Frontal cortex (tissue), 4 donors: ENCODE data around the gene SF3A2. TPM values are rescaled to one million over a fixed set of nuclear protein-coding genes. Genes with fewer than 3 reads are reported as not detected.

Experiments used
- DNase-seq, 2 donors: peaks; one replicate each; pipeline ENCODE4 v3.0.0; 2012; ENCODE audit warnings: low spot score in 2 of 2
- FAIRE-seq: peaks from 2 replicates; lab custom pipeline; 2012; peaks lifted over from hg19 to GRCh38; lab: Jason Lieb, UNC
- small RNA-seq: library from RNA; depleted of rRNA; stranded (forward); fragments of <200 nt; gene quantifications from one replicate; pipeline ENCODE3, GENCODE V24; 2014
- total RNA-seq: library from RNA; depleted of rRNA; stranded (reverse); fragments of >200 nt; gene quantifications from one replicate; pipeline ENCODE4 v1.2.3, GENCODE V29; 2014
- donor health status: control.
- donor health status: control.
- donor health status: control.

SF3A2 gene
- total RNA-seq, 1 donor from 2014 or later: 23.2 TPM

GRCh38 chr19:2286402-2287140 lies 49.9 kb downstream of the SF3A2 start:
- no peak for FAIRE-seq
- DNase-seq: no peak

DNA sequence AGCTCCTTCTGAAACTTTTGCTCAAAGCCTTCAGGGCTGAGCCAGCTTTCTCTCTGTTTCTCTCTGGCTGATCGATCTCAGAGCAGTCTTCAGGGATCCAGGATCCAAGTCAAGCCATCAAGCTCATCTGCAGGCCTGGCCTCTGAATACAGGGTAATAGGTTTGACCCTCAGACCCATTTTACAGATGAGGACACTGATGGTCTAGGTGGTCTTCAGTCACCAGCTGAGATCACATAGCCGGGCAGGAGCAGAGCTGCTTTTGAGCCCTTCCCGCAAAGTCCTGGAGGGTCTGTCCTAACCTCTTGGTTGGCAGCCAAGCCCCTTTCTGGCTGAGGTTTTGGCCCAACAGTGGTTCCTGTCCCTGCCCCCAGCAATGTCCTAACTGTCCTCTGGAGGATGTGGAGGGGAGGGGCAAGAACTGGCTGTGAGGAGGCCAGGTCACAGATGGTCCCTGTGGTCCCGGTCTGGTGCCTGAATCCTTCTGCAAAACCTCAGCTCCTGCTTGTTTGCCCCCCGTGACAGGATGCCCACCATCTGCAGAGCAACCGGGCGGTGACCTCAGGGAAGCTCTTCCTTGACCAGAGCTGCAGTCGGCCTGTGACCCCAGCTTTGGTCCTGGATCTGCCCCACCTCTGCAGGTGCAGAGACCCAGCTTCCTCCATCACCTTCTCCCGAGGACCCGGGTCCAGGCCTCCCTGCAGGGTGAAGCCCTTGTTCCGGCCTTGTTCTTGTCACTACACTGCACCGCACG lies 51.1 kb downstream of the SF3A2 start:
- FAIRE-seq: no peak
- DNase-seq: no peak

- FAIRE-seq (no peak), DNase-seq (no peak)
Measured at GRCh38 chr19:2288338-2288817, 51.8 kb downstream of the SF3A2 start.

DNA sequence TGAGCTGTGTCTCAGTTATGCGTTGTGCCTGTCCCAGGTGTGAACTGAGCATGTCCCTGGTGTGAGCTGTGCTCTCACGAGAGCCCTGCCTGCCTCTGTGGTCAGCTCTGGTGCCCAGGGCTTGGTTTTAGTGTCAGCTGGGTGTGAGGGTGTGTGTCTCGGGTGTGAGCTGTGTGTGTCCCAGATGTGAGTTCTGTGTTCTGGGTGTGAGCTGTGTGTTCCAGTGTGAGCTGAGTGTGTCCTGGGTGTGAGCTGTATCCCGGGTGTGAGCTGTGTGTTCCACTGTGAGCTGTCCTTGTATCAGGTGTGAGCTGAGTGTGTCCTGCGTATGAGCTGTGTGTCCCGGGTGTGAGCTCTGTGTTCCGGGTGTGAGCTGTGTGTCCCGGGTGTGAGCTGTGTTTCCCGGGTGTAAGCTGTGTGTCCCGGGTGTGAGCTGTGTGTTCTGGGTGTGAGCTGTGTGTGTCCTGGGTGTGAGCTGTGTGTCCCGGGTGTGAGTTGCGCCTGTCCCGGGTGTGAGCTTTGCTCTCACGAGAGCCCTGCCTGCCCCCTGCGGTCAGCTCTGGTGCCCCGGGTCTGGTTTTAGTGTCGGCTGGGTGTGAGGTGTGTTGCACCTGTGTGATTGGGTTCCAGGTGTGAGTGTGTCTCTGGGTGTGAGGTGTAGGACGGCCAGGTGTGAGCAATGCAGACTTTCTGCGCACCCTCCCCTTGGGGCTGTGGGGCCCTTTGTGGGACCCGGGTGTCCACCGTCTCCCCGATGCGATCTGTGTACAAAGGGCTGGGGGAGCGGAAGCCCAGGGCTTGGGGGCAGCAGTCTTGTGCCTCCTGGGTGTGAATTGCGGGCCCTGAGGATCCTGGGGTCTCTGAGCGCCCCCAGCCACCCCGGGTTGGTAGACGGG lies 52.4 kb downstream of the SF3A2 start:
- FAIRE-seq: no peak
- no peak for DNase-seq

DNA sequence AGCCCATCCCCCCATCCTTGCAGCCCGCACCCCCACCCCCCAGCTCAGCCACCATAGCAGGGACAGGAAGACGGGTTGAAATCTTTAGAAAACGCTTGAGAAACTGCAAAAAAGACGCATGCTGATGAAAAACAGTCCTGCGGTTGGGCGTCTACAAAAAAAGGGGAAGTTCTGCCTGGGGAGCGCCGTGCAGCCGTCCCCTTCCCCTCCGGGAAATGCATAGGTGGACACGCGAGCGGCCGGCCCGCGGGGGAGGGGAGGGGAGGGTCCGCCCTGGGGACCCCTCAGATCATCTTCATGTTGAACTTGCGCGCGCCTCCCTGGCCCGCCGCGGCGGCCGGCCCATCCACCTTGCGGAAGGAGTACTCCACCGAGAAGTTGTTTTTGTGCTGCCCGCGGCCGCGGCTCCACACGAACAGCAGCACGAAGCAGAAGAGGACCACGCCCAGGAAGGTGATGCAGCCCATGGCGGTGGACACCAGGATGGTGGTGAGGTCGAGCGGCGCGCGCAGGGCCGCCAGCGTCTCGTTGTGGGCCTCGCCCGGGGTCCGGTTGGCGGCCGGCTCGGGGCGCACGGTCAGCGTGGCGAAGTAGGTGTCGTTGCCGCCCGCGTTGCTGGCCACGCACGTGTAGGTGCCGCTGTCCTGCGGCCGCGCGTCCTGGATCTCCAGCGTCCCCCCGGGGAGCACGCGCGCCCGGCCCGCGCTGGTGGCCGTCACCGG lies 53.3 kb downstream of the SF3A2 start:
- DNase-seq (peak in 1 of 2 donors; percentile 57), FAIRE-seq (no peak)

DNA sequence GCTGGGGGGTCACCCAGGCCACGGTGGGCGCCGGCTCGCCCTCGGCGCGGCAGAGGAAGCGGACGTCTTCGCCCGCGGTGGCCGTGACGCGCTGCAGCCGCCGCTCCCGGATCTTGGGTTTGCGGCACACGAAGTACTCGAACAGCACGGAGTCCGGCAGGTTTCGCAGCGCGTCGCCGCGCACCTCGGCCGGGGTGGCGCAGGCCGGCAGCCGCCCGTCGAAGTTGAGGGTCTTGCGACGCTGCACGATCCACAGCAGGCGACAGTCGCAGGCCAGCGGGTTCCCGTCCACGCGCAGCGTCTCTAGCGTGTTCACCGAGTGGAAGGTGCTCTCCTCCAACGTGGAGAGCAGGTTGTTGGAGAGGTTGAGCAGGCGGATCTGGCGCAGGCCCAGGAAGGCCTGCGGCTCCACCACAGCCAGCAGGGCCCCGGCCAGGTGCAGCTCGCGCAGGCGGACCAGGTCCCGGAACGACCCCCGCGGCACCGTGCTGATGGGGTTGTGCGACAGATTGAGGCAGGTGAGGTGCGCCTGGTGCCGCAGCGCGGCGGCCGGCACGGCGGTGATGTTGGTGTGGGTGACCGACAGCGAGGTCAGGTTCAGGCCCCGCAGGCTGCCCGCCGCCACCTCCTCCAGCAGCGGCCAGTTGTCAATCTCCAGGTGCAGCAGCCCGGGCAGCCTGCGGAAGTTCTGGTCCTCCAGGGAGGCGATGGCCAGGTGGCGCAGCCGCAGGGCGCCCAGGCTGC lies 54.0 kb downstream of the SF3A2 start:
- FAIRE-seq (no peak), DNase-seq (no peak)

DNA sequence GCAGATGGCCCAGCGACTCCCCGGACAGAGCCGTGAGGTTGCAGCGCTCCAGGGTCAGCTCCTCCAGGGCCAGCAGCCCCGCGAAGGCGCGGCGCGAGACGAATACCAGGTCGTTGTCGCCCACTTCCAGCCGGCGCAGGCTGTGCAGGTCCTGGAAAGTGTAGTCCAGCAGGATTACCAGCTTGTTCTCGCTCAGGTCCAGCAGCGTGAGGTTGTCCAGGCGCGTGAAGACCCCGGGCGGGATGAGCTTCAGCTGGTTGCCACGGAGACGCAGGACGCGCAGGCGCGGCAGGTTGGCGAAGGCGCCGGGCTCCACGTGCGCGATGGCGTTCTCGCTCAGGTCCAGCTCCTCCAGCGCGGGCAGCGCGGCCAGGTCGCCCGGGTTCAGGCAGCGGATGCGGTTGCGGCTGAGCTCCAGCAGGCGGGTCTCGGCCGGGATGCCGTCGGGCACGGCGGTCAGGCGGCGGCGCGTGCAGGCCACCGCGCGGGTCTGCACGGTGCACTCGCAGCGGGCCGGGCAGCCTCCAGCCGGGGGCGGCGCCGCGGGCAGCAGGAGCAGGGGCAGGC lies 54.6 kb downstream of the SF3A2 start:
- DNase-seq: peak in 1 of 2 donors; percentile 54

GRCh38 chr19:2294687-2295335 lies 58.2 kb downstream of the SF3A2 start:
- DNase-seq (peak; percentile 59 to 75), FAIRE-seq (no peak)

More for the DNA sequence above, 54.6 kb downstream of the SF3A2 start:
- FAIRE-seq: no peak

DNA sequence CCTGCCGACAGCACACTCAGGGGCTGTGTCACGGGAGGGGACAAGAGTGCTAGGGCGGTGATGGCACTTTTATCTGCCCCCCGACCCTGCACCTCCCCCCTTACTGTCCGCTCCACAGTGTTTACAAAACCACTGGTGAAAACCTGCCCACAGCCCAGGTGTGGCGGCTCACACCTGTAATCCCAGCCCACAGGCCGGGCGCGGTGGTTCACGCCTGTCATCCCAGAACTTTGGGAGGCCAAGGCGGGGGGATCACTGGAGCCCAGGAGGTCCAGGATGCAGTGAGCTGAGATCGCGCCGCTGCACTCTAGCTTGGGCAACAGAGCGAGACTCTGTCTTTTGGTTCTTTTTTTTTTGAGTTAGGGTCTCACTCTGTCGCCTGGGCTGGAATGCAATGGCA lies 59.5 kb downstream of the SF3A2 start:
- FAIRE-seq: no peak
- no peak for DNase-seq

Small RNA genes within 50 kb of the gene (small RNA-seq; reads per million reads assigned to genes)
- gene MIR1227: not detected

Other genes with a start within 250 kb of the SF3A2 start
- gene BTBD2, start 221.1 kb upstream of the SF3A2 start, total RNA-seq: 41.2 TPM
- 18.3 TPM for gene MKNK2, start 185.6 kb upstream of the SF3A2 start, total RNA-seq
- 9.4 TPM for gene MOB3A, start 140.5 kb upstream of the SF3A2 start, total RNA-seq
- gene IZUMO4, start 139.9 kb upstream of the SF3A2 start, total RNA-seq: 2.9 TPM
- 58.3 TPM for gene AP3D1, start 85.3 kb upstream of the SF3A2 start, total RNA-seq
- 4.1 TPM for gene DOT1L, start 72.9 kb upstream of the SF3A2 start, total RNA-seq
- 40.8 TPM for gene PLEKHJ1, start 495 bp upstream of the SF3A2 start, total RNA-seq
- gene AMH, start 12.5 kb downstream of the SF3A2 start, total RNA-seq: 0.82 TPM
- gene JSRP1, start 19.6 kb downstream of the SF3A2 start, total RNA-seq: 2.0 TPM
- under 0.01 TPM for gene PEAK3, start 45.4 kb downstream of the SF3A2 start, total RNA-seq
- gene LINGO3, start 71.3 kb downstream of the SF3A2 start, total RNA-seq: 0.82 TPM
- 97.4 TPM for gene LSM7, start 91.8 kb downstream of the SF3A2 start, total RNA-seq
- gene SPPL2B, start 91.9 kb downstream of the SF3A2 start, total RNA-seq: 16.3 TPM
- gene TMPRSS9, start 123.4 kb downstream of the SF3A2 start, total RNA-seq: 0.41 TPM
- 18.3 TPM for gene TIMM13, start 190.8 kb downstream of the SF3A2 start, total RNA-seq
- 46.9 TPM for gene LMNB2, start 220.1 kb downstream of the SF3A2 start, total RNA-seq
- 1.2 TPM for gene GADD45B, start 239.3 kb downstream of the SF3A2 start, total RNA-seq